Esophagus (tissue), 2 donors: ENCODE measurements around the gene PHC2. TPM values are rescaled to one million over a fixed set of nuclear protein-coding genes. Genes with fewer than 3 reads are reported as not detected.

ENCODE experiments used
- H3K27ac ChIP-seq, 2 donors: one replicate each; pipeline ENCODE4 v1.5.1; 2013; ENCODE audit warnings: low read depth in 2 of 2, mild to moderate bottlenecking in 2 of 2, inconsistent platforms in 1 of 2, low read length in 1 of 2, moderate library complexity in 1 of 2
- H3K27me3 ChIP-seq, 2 donors: one replicate each; pipeline ENCODE4 v1.6.1; 2013; ENCODE audit warnings: low read length in 2 of 2, control low read depth in 1 of 2, mild to moderate bottlenecking in 1 of 2; ENCODE audit not compliant: insufficient read depth in 2 of 2, control insufficient read depth in 1 of 2
- H3K36me3 ChIP-seq, 2 donors: one replicate each; pipeline ENCODE4 v1.6.1; 2013; ENCODE audit warnings: low read length in 1 of 2; ENCODE audit not compliant: control insufficient read depth in 2 of 2, insufficient read depth in 2 of 2
- H3K4me1 ChIP-seq, 2 donors: one replicate each; pipeline ENCODE4 v1.6.1; 2013; ENCODE audit warnings: low read length in 1 of 2; ENCODE audit not compliant: control insufficient read depth in 2 of 2, insufficient read depth in 2 of 2
- H3K4me3 ChIP-seq, 2 donors: one replicate each; pipeline ENCODE4 v1.5.1; 2013; ENCODE audit warnings: low read length in 2 of 2, mild to moderate bottlenecking in 2 of 2, low read depth in 1 of 2, moderate library complexity in 1 of 2
- H3K9me3 ChIP-seq, 2 donors: one replicate each; pipeline ENCODE4 v1.6.1; 2013; ENCODE audit warnings: mild to moderate bottlenecking in 2 of 2, low read depth in 1 of 2, low read length in 1 of 2, moderate library complexity in 1 of 2; ENCODE audit not compliant: control insufficient read depth in 2 of 2, insufficient read depth in 1 of 2
- WGBS, 2 donors: extraction: QIAGEN DNeasy Blood & Tissue Kit; methylation state at CpG; one replicate each; pipeline ENCODE4 v1.1.7; 2013; 5-methylcytosine and 5-hydroxymethylcytosine counted together
- polyA plus RNA-seq, 2 donors: library from polyadenylated mRNA; stranded (reverse); fragments of 200-250 nt; gene quantifications; one replicate each; pipeline ENCODE4 v1.2.3, GENCODE V29; 2013
- donor health status: healthy with polysubstance abuse.
- donor health status: Bipolar disorder and iron deficiency.

PHC2 gene
- polyA plus RNA-seq, 2 donors: 28.0 to 46.4 TPM

GRCh38 chr1:33393991-33394390 lies 36.9 kb downstream of the PHC2 start:
- H3K27ac ChIP-seq: no peak overlapping the region
- no peaks in the 10 kb centered on the region for H3K36me3 ChIP-seq
- H3K27me3 ChIP-seq: no peaks in the 10 kb centered on the region
- H3K4me3 ChIP-seq: no peak overlapping the region
- no peaks in the 10 kb centered on the region for H3K9me3 ChIP-seq
- H3K4me1 ChIP-seq: peaks cover 0 to 2% of the 10 kb centered on the region in 2 donors

- Histone ChIP-seq H3K4me3 (no peak overlapping the region), H3K36me3 (no peaks in the 10 kb centered on the region), H3K27me3 (no peaks in the 10 kb centered on the region), H3K9me3 (no peaks in the 10 kb centered on the region), H3K27ac (no peak overlapping the region), H3K4me1 (peaks cover 0 to 2% of the 10 kb centered on the region in 2 donors)
- 73 to 80% methylated on average over 2 of the region's 2 CpGs for WGBS, 2 donors
Observed at GRCh38 chr1:33393524-33393923, 37.4 kb downstream of the PHC2 start.

GRCh38 chr1:33392639-33393038 lies 38.3 kb downstream of the PHC2 start:
- Histone ChIP-seq H3K9me3 (no peaks in the 10 kb centered on the region), H3K27ac (no peak overlapping the region), H3K4me1 (peaks cover 0 to 2% of the 10 kb centered on the region in 2 donors), H3K4me3 (no peak overlapping the region), H3K27me3 (no peaks in the 10 kb centered on the region), H3K36me3 (no peaks in the 10 kb centered on the region)
- WGBS, 2 donors: 41 to 50% methylated on average over 3 of the region's 3 CpGs

- no peaks in the 10 kb centered on the region for H3K27me3 ChIP-seq
- 86 to 88% methylated on average over 8 of the region's 8 CpGs for WGBS, 2 donors
- H3K36me3 ChIP-seq: no peaks in the 10 kb centered on the region
- peaks cover 0 to 2% of the 10 kb centered on the region in 2 donors for H3K4me1 ChIP-seq
- H3K27ac ChIP-seq: no peak overlapping the region
- no peak overlapping the region for H3K4me3 ChIP-seq
- H3K9me3 ChIP-seq: no peaks in the 10 kb centered on the region
Observed at GRCh38 chr1:33392206-33392605, 38.7 kb downstream of the PHC2 start.

- Histone ChIP-seq H3K4me3 (no peak overlapping the region), H3K36me3 (no peaks in the 10 kb centered on the region), H3K9me3 (no peaks in the 10 kb centered on the region), H3K27me3 (no peaks in the 10 kb centered on the region), H3K4me1 (peaks cover 0 to 2% of the 10 kb centered on the region in 2 donors), H3K27ac (no peak overlapping the region)
- 81% methylated on average over 8 of the region's 8 CpGs for WGBS, 2 donors
Observed at GRCh38 chr1:33391343-33392078, 39.4 kb downstream of the PHC2 start.

DNA sequence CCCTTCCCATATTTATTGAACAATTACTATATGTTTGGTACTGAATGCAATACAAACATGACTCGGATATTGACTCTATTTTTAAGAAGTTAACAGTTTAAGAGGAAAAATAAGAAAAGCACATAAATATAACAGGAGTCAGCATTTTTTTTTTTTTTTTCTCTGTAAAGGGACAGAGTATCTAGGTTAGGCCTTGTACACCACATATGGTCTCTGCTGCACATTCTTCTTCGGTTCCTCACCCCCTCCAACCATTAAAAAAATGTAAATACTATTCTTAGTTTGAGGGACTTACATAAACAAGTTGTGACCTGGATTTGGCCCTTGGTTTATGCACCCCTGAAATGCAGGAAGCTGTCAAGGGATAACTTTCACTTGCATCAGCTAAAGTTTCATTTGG lies 40.4 kb downstream of the PHC2 start:
- 67 to 76% methylated on average over 2 of the region's 2 CpGs for WGBS, 2 donors
- Histone ChIP-seq H3K27me3 (no peaks in the 10 kb centered on the region), H3K9me3 (no peaks in the 10 kb centered on the region), H3K36me3 (no peaks in the 10 kb centered on the region), H3K4me1 (peaks cover 0 to 2% of the 10 kb centered on the region in 2 donors), H3K4me3 (no peak overlapping the region), H3K27ac (no peak overlapping the region)

GRCh38 chr1:33388805-33389771 lies 41.8 kb downstream of the PHC2 start:
- Histone ChIP-seq H3K27ac (peak overlapping the region; percentile 47), H3K27me3 (no peaks in the 10 kb centered on the region), H3K4me1 (peaks cover 0 to 2% of the 10 kb centered on the region in 2 donors)

DNA sequence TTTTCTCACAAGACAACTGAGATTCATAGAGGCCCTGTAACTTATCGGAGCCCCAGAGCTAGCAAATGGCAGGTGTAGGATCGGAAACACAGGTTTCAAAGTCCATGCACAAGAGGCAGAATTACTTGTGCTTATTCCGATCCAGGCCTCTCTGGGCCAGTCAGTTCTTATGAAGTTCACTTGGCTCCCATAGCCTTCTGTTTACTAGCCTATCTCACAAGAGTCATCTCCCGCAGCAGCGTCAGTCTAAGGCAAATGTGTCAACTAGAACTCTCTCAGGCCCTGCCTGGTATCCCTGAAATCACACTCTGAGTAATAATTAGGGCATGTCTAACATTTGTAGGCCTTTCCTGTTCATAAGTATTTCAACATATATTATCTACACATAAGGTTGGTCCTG lies 43.3 kb downstream of the PHC2 start:
- Histone ChIP-seq H3K27me3 (no peaks in the 10 kb centered on the region), H3K36me3 (no peaks in the 10 kb centered on the region), H3K27ac (no peak overlapping the region), H3K4me1 (peaks cover 0 to 4% of the 10 kb centered on the region in 2 donors), H3K9me3 (no peaks in the 10 kb centered on the region), H3K4me3 (no peak overlapping the region)
- WGBS, 2 donors: 75 to 92% methylated on average over 5 of the region's 5 CpGs

More at GRCh38 chr1:33388805-33389771, 41.8 kb downstream of the PHC2 start:
- Histone ChIP-seq H3K36me3 (no peaks in the 10 kb centered on the region), H3K4me3 (no peak overlapping the region), H3K9me3 (no peaks in the 10 kb centered on the region)
- 63 to 72% methylated on average over 9 of the region's 9 CpGs for WGBS, 2 donors

GRCh38 chr1:33385251-33385650 lies 45.6 kb downstream of the PHC2 start:
- Histone ChIP-seq H3K36me3 (no peaks in the 10 kb centered on the region), H3K27ac (no peak overlapping the region), H3K27me3 (no peaks in the 10 kb centered on the region), H3K4me3 (no peak overlapping the region), H3K9me3 (no peaks in the 10 kb centered on the region), H3K4me1 (peaks cover 0 to 4% of the 10 kb centered on the region in 2 donors)
- 91 to 92% methylated on average over 6 of the region's 6 CpGs for WGBS, 2 donors
